ENCODE data around the gene SRRM3. TPM values are rescaled to one million over a fixed set of nuclear protein-coding genes. Genes with fewer than 3 reads are reported as not detected.

The SRRM3 gene
- total and polyA plus RNA-seq, 11 donors = 1.6 to 28.5 (median 6.5) TPM

DNA sequence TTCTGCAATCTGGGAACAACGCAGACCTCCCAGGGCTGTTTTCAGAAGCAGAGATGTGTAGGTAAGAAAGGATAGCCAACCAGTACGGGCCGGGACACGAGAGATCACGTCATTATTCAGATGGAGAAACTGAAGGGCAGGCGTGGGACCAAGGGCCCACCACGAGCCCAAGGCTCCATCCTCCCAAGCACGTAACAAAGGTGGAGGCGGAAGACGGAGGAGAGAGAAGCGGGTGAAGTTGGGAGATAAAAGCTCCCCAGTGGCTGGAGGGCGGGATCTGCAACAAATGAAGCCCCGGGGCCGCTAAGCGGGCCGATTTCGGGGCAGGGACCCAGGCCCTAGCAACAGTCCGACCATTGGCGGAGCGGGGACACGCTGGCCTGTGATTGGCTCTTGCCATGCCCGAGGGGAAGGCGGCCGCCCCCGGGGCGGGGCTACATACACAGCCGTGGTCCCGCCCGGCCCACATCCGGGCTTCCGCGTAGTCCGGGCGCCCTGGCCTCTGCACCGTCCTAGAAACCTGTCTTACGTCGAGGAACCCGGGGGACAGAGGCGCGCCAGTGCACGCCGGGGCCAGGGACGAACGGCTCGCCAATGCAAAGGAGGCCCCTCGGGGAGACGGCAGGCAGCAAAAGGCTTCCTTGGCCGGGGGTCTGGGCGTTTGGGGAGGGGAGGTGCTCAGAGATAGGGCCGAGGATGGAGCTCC is 116.2 kb downstream of the SRRM3 start:
- DNase-seq (peak; percentile 97 to 99 (median 99)), ATAC-seq (peak; percentile 93 to 97 (median 94))
- no peaks in the 10 kb centered on the region for H3K9me3 ChIP-seq
- peak; percentile 75 to 92 for TF ChIP-seq POLR2A (IDR thresholded peaks at IDR 0.05)
- TF ChIP-seq, protein P1, sequence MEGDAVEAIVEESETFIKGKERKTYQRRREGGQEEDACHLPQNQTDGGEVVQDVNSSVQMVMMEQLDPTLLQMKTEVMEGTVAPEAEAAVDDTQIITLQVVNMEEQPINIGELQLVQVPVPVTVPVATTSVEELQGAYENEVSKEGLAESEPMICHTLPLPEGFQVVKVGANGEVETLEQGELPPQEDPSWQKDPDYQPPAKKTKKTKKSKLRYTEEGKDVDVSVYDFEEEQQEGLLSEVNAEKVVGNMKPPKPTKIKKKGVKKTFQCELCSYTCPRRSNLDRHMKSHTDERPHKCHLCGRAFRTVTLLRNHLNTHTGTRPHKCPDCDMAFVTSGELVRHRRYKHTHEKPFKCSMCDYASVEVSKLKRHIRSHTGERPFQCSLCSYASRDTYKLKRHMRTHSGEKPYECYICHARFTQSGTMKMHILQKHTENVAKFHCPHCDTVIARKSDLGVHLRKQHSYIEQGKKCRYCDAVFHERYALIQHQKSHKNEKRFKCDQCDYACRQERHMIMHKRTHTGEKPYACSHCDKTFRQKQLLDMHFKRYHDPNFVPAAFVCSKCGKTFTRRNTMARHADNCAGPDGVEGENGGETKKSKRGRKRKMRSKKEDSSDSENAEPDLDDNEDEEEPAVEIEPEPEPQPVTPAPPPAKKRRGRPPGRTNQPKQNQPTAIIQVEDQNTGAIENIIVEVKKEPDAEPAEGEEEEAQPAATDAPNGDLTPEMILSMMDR (IDR thresholded peaks at IDR 0.05) = no peak
- 0 to 1% (median 0%) methylated on average over 26 to 50 of the region's 50 CpGs for WGBS, 4 donors
- peaks cover 0 to 10% (median 0%) of the 10 kb centered on the region in 9 donors for H3K36me3 ChIP-seq
- intact Hi-C loops (cut with DNase I) = loop anchor here in 7 of 10 donors (1.0 to 5.0 kb wide), 4 partner anchors 40 to 44 kb away; partner anchors contain the start of gene YWHAG (in 4 of the 7)
- H3K4me1 ChIP-seq = peaks cover 0 to 42% (median 25%) of the 10 kb centered on the region in 12 donors
- peak overlapping the region; percentile 48 to 91 (median 74) for H3K4me3 ChIP-seq
- H3K27me3 ChIP-seq = no peaks in the 10 kb centered on the region
- peak overlapping the region; percentile 84 to 98 (median 94) for H3K27ac ChIP-seq

DNA sequence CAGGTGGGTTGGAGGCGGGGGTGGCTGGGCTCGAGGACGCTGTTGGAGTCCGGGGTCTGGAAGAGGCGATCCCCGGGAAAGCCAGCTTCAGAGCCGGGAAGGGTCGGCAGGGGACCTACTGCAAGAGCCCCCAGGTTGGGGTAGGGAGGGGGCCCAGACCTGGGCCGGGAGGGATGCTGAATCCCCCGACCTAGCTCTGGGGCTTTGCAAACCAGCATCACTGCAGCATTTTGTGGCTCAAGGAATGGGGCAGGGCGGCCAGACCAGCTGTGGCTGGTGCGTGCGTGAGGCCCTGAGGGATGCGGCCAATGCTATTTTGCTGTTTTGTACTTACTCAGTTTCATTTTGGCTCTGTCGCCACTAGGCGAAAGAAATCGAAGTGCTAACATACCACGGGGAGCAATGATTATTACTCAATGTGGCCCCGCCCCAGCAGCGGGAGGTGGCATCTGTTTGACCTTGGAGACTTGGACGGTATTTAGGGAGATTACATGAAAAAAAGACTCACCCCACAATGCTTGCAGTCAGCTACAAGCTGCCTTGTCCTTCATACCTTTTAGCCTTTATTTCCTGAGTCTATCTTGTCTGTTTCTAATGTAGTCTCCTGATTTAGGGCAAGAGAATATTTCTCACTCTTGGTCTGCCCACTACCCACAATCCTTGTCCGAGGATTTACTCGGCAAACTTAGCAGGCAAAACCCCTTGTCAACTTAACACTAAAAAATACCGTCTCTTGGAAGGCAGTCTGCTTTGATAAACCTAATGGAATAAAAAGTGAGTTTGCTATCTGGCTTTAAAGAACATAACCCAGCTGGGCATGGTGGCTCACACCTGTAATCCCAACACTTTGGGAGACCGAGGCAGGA is 117.0 kb downstream of the SRRM3 start:
- no peaks in the 10 kb centered on the region for H3K27me3 ChIP-seq
- 5 to 8% (median 6%) methylated on average over 16 to 25 of the region's 25 CpGs for WGBS, 4 donors
- no peak for TF ChIP-seq POLR2A (IDR thresholded peaks at IDR 0.05)
- TF ChIP-seq, protein P1 (IDR thresholded peaks at IDR 0.05) = peak in 8 of 12 donors; percentile 12 to 49 (median 42)
- H3K27ac ChIP-seq = peak overlapping the region; percentile 84 to 98 (median 94)
- intact Hi-C loops (cut with DNase I) = loop anchor here in 7 of 10 donors (1.0 to 5.0 kb wide), 4 partner anchors 40 to 44 kb away; partner anchors contain the start of gene YWHAG (in 4 of the 7)
- peaks cover 0 to 47% (median 28%) of the 10 kb centered on the region in 12 donors for H3K4me1 ChIP-seq
- ATAC-seq (peak; percentile 6 to 54 (median 48)), DNase-seq (peak; percentile 62 to 84 (median 76))
- peak overlapping the region; percentile 48 to 91 (median 74) for H3K4me3 ChIP-seq
- peaks cover 0 to 10% (median 0%) of the 10 kb centered on the region in 9 donors for H3K36me3 ChIP-seq
- H3K9me3 ChIP-seq = no peaks in the 10 kb centered on the region

GRCh38 chr7:76325092-76325491 is 123.4 kb downstream of the SRRM3 start:
- peaks cover 0 to 65% (median 32%) of the 10 kb centered on the region in 12 donors for H3K4me1 ChIP-seq
- no peak for TF ChIP-seq POLR2A (IDR thresholded peaks at IDR 0.05)
- TF ChIP-seq, protein P1 (IDR thresholded peaks at IDR 0.05) = no peak
- H3K27ac ChIP-seq = peak overlapping the region in 4 of 12 donors; percentile 4 to 80 (median 10)
- no peaks in the 10 kb centered on the region for H3K9me3 ChIP-seq
- no peaks in the 10 kb centered on the region for H3K27me3 ChIP-seq
- no peak overlapping the region for H3K4me3 ChIP-seq
- intact Hi-C loops (cut with DNase I) = no loop called here
- DNase-seq (no peak), ATAC-seq (no peak)
- WGBS, 4 donors = 90 to 97% (median 96%) methylated on average over 11 of the region's 11 CpGs
- peaks cover 3 to 68% (median 50%) of the 10 kb centered on the region in 9 donors for H3K36me3 ChIP-seq

Data from heart left ventricle (tissue), 16 donors.